Ascending aorta (tissue), 2 donors: ENCODE results near the gene COPS9. TPM values are rescaled to one million over a fixed set of nuclear protein-coding genes. Genes with fewer than 3 reads are reported as not detected.

Experiments used
- DNase-seq, 2 donors: peaks; one replicate each; pipeline ENCODE4 v3.0.0-alpha.2; 2019; ENCODE audit warnings: low spot score in 2 of 2
- H3K27ac ChIP-seq, 2 donors: fragments of 200-600 bp; sonication (generic); one replicate each; pipeline ENCODE4 v1.5.1; 2016 to 2017; ENCODE audit warnings: mild to moderate bottlenecking in 1 of 2
- H3K27me3 ChIP-seq: fragments of 200-600 bp; sonication (generic); one replicate; pipeline ENCODE4 v1.5.1; 2017
- H3K36me3 ChIP-seq, 2 donors: fragments of 200-600 bp; sonication (generic); one replicate each; pipeline ENCODE4 v1.5.1; 2016
- H3K4me1 ChIP-seq, 2 donors: fragments of 200-600 bp; sonication (generic); one replicate each; pipeline ENCODE4 v1.5.1; 2016 to 2017; ENCODE audit warnings: mild to moderate bottlenecking in 1 of 2
- H3K4me3 ChIP-seq, 2 donors: fragments of 200-600 bp; sonication (generic); one replicate each; pipeline ENCODE4 v1.5.1; 2016 to 2017; ENCODE audit warnings: mild to moderate bottlenecking in 1 of 2
- H3K9me3 ChIP-seq, 2 donors: fragments of 200-600 bp; sonication (generic); one replicate each; pipeline ENCODE4 v1.5.1; 2016
- CTCF ChIP-seq, 3 experiments: fragments of 200-600 bp in 2 of 3; fragments of 450-650 bp in 1 of 3; sonication (generic) in 2 of 3; IDR thresholded peaks; one replicate each; pipeline ENCODE4 v1.5.1; 2016 to 2019; ENCODE audit warnings: antibody characterized with exemption in 3 of 3, mild to moderate bottlenecking in 1 of 3, moderate library complexity in 1 of 3
- intact Hi-C: fragments of 100-400 bp; cut with DNase I; formaldehyde crosslinking; loops from one replicate; pipeline ENCODE4 v1.15.1; 2023
- total RNA-seq: library from RNA; depleted of rRNA; stranded (reverse); fragments of >200 nt; gene quantifications from one replicate; pipeline ENCODE4 v1.1.0, GENCODE V29; 2016

COPS9 gene
- total RNA-seq, 1 donor from 2014 or later: 4.7 TPM

GRCh38 chr2:240162032-240162431 is 25.9 kb upstream of the COPS9 start:
- H3K27ac ChIP-seq: no peak overlapping the region
- H3K36me3 ChIP-seq: no peaks in the 10 kb centered on the region
- H3K4me3 ChIP-seq: no peak overlapping the region
- H3K27me3 ChIP-seq: no peaks in the 10 kb centered on the region
- TF ChIP-seq CTCF (IDR thresholded peaks at IDR 0.05): no peak
- no peaks in the 10 kb centered on the region for H3K4me1 ChIP-seq
- DNase-seq: no peak
- intact Hi-C loops: no loop called here
- H3K9me3 ChIP-seq: no peaks in the 10 kb centered on the region

- Histone ChIP-seq H3K9me3 (no peaks in the 10 kb centered on the region), H3K4me3 (no peak overlapping the region), H3K4me1 (no peaks in the 10 kb centered on the region), H3K36me3 (no peaks in the 10 kb centered on the region), H3K27ac (no peak overlapping the region), H3K27me3 (no peaks in the 10 kb centered on the region)
- TF ChIP-seq CTCF (IDR thresholded peaks at IDR 0.05): no peak
- intact Hi-C loops: no loop called here
- DNase-seq: no peak
Observed at GRCh38 chr2:240161087-240161750, 25.1 kb upstream of the COPS9 start.

- Histone ChIP-seq H3K4me3 (no peak overlapping the region), H3K4me1 (no peaks in the 10 kb centered on the region), H3K36me3 (no peaks in the 10 kb centered on the region), H3K27ac (no peak overlapping the region), H3K9me3 (no peaks in the 10 kb centered on the region), H3K27me3 (no peaks in the 10 kb centered on the region)
- TF ChIP-seq CTCF (IDR thresholded peaks at IDR 0.05): no peak
- intact Hi-C loops: no loop called here
- no peak for DNase-seq
Observed at GRCh38 chr2:240160291-240161086, 24.4 kb upstream of the COPS9 start.

- Histone ChIP-seq H3K9me3 (no peaks in the 10 kb centered on the region), H3K4me3 (no peak overlapping the region), H3K36me3 (no peaks in the 10 kb centered on the region), H3K4me1 (no peaks in the 10 kb centered on the region), H3K27me3 (no peaks in the 10 kb centered on the region), H3K27ac (no peak overlapping the region)
- DNase-seq: no peak
- TF ChIP-seq CTCF (IDR thresholded peaks at IDR 0.05): no peak
- intact Hi-C loops: no loop called here
Observed at GRCh38 chr2:240159251-240159839, 23.2 kb upstream of the COPS9 start.

GRCh38 chr2:240157147-240157470 is 21.0 kb upstream of the COPS9 start:
- no peaks in the 10 kb centered on the region for H3K27me3 ChIP-seq
- no peak for TF ChIP-seq CTCF (IDR thresholded peaks at IDR 0.05)

More at GRCh38 chr2:240157147-240157470, 21.0 kb upstream of the COPS9 start:
- H3K27ac ChIP-seq: no peak overlapping the region
- H3K4me1 ChIP-seq: no peaks in the 10 kb centered on the region
- DNase-seq: no peak
- H3K4me3 ChIP-seq: no peak overlapping the region
- no peaks in the 10 kb centered on the region for H3K9me3 ChIP-seq
- intact Hi-C loops: no loop called here
- no peaks in the 10 kb centered on the region for H3K36me3 ChIP-seq
